ENCODE measurements around the gene OR6N2.

OR6N2 gene

DNA sequence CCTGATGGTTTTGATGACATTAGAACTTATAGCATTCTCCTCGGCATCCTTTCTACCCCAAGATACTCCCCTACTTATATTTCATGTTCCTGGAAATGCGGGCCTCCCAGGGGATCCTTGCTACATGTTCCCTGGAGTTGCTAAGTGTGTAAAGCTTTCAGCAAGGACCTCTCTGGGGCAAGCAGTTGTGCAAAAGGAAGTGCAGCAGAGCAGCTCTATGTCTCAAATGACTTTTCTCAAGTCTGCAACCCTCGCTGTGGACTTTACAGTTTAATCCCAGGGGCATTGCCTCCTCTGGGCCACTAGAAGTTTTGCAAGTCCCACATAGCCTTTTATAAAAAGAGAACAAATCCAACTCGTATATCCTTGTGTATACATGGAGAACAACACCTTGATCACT is 29.3 kb upstream of the OR6N2 start:
- no peak overlapping the region for H3K9ac ChIP-seq
- H3K4me1 ChIP-seq = peaks cover 19% of the 10 kb centered on the region
- no peaks in the 10 kb centered on the region for H3K9me3 ChIP-seq
- no peak overlapping the region for H3K4me3 ChIP-seq
- H3K27me3 ChIP-seq = no peaks in the 10 kb centered on the region
- TF ChIP-seq Cebpa-rat (IDR thresholded peaks at IDR 0.05) = no peak
- peak overlapping the region; percentile 17; the same call in 1 of the 2 replicates for H3K4me2 ChIP-seq
- H3K36me3 ChIP-seq = no peaks in the 10 kb centered on the region
- no peak overlapping the region for H3K27ac ChIP-seq
- no peaks in the 10 kb centered on the region for H4K20me1 ChIP-seq

DNA sequence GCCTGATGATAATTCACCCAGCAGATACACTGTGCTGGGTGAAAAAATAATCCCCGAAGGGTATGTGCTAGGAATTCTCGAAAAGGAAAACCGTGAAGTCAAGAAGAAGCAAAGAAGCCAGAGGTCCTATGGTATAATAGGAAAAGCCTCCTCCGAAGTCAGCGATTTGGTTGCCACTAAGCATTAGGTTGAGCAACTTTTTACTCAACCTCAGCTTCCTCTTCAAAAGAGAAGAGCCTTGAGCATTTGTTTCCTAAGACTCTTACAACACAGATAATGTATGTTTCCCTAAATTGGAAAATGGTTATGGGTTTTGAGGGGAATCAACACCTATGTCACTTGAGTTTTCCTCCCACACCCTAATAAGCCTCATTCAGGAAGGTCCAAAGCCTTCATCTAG is 28.9 kb upstream of the OR6N2 start:
- H3K27ac ChIP-seq = no peak overlapping the region
- H3K9ac ChIP-seq = no peak overlapping the region
- no peaks in the 10 kb centered on the region for H3K36me3 ChIP-seq
- no peak overlapping the region for H3K4me3 ChIP-seq
- TF ChIP-seq Cebpa-rat (IDR thresholded peaks at IDR 0.05) = no peak
- no peaks in the 10 kb centered on the region for H3K27me3 ChIP-seq
- no peaks in the 10 kb centered on the region for H3K9me3 ChIP-seq
- no peaks in the 10 kb centered on the region for H4K20me1 ChIP-seq
- H3K4me2 ChIP-seq = peak overlapping the region; percentile 17; the same call in 1 of the 2 replicates
- peaks cover 19% of the 10 kb centered on the region for H3K4me1 ChIP-seq

DNA sequence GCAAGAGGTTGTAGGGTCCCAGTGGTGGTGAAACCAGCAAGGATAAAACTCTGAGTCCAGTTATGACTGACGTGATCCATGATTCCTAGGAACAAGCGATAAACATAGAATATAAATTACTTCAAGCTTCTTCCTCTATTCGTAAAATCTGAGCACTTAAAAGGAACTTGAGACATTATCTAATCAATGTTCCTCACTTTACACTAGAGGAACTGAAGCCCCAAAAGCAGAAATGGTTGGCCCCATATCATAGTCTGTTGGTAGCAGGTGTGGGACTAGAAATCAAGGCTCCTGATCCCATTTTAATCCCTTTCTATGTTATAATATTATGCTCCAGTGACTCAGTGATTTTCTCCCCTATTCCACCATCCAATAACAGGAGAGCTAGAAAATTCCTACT is 28.3 kb upstream of the OR6N2 start:
- Histone ChIP-seq H4K20me1 (no peaks in the 10 kb centered on the region), H3K27ac (no peak overlapping the region), H3K27me3 (no peaks in the 10 kb centered on the region), H3K9ac (no peak overlapping the region), H3K9me3 (no peaks in the 10 kb centered on the region), H3K4me1 (peaks cover 19% of the 10 kb centered on the region), H3K4me2 (no peak overlapping the region), H3K4me3 (no peak overlapping the region), H3K36me3 (no peaks in the 10 kb centered on the region)
- TF ChIP-seq Cebpa-rat (IDR thresholded peaks at IDR 0.05) = no peak

DNA sequence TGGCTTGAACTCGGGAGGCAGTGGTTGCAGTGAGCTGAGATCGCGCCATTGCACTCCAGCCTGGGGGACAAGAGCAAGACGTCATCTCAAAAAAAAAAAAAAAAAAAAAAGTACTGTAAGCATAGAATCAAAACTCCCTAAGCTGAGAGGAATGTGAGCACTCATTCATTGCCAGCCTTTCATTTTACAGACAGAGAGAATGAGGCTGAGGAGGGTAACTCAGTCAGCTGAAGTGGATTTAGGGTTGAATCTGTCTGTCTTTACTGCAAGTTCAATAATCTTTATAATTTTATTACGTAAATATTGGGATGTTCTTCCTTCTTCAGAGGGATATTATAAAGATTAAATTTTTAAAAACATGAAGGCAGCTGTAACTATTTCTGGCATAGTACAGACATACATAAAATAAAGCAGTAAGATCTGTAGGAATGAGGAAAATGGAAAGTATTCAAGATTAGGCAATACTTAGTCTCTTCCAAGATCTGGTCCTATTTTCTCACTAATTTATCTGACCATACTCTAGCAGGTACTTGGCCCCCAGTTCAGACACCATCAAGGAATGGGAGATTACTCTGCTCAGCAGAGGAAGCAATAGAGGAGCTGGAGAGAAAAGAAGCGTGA is 26.0 kb upstream of the OR6N2 start:
- Histone ChIP-seq H3K9me3 (no peaks in the 10 kb centered on the region), H3K9ac (no peak overlapping the region), H3K27ac (no peak overlapping the region), H3K27me3 (no peaks in the 10 kb centered on the region), H3K4me3 (no peak overlapping the region), H4K20me1 (no peaks in the 10 kb centered on the region), H3K4me1 (peaks cover 9% of the 10 kb centered on the region), H3K36me3 (no peaks in the 10 kb centered on the region), H3K4me2 (no peak overlapping the region)
- no peak for TF ChIP-seq Cebpa-rat (IDR thresholded peaks at IDR 0.05)

DNA sequence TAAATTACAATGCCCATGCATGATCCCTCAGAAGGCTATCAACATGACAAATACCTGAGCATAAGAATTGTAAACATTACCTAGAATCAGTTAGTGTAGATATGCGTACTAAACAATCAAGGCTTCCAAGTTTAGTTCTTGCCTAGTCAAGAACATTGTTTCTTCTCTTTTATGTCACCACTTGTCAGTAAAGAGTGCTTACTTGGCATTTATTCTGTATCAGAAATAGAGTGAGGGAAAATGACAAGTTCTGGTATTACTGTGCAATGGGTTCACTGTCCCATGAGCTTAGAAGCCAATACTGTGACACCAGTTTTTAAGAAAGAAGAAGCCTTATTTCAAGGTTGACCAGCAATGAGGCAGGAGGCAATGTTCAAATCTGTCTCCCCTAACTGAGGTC is 22.7 kb upstream of the OR6N2 start:
- Histone ChIP-seq H3K9ac (no peak overlapping the region), H3K4me1 (no peaks in the 10 kb centered on the region), H3K9me3 (no peaks in the 10 kb centered on the region), H3K36me3 (no peaks in the 10 kb centered on the region), H3K27ac (no peak overlapping the region), H4K20me1 (no peaks in the 10 kb centered on the region), H3K4me2 (no peak overlapping the region), H3K4me3 (no peak overlapping the region), H3K27me3 (no peaks in the 10 kb centered on the region)
- TF ChIP-seq Cebpa-rat (IDR thresholded peaks at IDR 0.05) = no peak

DNA sequence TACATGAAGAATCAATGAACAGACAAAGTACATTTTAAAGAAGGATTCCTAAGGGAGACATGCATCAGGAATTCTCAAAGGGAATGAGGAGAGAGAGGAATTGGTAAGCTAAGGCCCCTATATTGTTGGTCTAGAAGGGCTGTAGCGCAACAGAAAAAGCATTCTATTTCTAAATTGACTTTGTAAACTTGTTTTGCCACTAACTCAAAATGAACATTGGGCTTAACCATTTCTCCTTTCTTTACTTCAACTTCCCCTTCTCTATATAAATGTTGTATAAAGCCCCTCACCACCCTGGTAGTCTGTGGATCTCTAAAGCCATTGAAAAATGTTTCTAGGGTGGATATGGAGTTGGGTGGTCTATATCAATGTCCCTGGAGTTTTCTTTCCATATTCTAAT is 20.4 kb upstream of the OR6N2 start:
- Histone ChIP-seq H3K9me3 (no peaks in the 10 kb centered on the region), H3K4me3 (no peak overlapping the region), H4K20me1 (no peaks in the 10 kb centered on the region), H3K27ac (no peak overlapping the region), H3K9ac (no peak overlapping the region), H3K4me2 (no peak overlapping the region), H3K36me3 (no peaks in the 10 kb centered on the region), H3K4me1 (no peaks in the 10 kb centered on the region), H3K27me3 (no peaks in the 10 kb centered on the region)
- no peak for TF ChIP-seq Cebpa-rat (IDR thresholded peaks at IDR 0.05)

DNA sequence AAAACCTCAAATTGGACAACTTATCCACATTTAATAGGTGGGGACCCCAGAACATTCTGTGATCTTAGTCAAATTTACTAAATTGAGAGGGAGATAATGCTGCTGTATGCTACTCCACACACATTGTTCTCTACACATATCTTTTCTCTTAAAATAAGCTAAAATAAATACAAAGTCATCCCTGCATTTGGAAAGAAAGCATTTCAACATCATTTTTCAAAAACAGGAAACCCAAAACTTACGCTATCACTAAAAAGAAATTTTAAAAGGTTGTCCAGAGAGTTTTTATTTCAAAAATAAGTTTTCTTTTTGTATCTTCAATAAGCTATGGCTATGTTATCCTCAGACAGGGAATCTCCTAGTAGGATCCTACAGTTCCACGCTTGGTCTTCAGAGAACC is 19.5 kb upstream of the OR6N2 start:
- Histone ChIP-seq H3K27me3 (no peaks in the 10 kb centered on the region), H3K4me3 (no peak overlapping the region), H3K4me1 (no peaks in the 10 kb centered on the region), H3K36me3 (no peaks in the 10 kb centered on the region), H3K9ac (no peak overlapping the region), H3K9me3 (no peaks in the 10 kb centered on the region), H4K20me1 (no peaks in the 10 kb centered on the region), H3K27ac (no peak overlapping the region), H3K4me2 (no peak overlapping the region)
- TF ChIP-seq Cebpa-rat (IDR thresholded peaks at IDR 0.05) = no peak

DNA sequence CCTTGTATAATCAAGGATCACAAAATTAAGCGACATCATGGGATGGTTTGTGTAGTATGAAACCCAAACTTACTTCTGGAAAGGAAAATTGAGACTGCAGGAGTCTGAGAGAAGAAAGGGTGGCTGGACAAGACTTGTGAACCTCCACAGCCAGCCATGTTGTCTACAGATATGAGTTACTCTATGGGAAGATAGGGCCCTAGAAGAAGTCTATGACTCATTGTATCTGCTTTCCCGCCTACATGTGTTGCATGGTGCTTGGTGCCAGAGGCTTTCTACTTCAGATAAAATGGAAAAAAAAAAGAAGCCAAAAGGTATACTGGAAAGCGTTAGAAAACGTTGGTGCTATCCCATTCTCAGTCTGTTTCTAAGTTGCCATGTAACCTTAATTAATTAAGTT is 18.7 kb upstream of the OR6N2 start:
- H3K36me3 ChIP-seq = no peaks in the 10 kb centered on the region
- no peaks in the 10 kb centered on the region for H4K20me1 ChIP-seq
- no peaks in the 10 kb centered on the region for H3K27me3 ChIP-seq
- TF ChIP-seq Cebpa-rat (IDR thresholded peaks at IDR 0.05) = no peak
- H3K4me2 ChIP-seq = no peak overlapping the region
- H3K9me3 ChIP-seq = no peaks in the 10 kb centered on the region
- no peak overlapping the region for H3K4me3 ChIP-seq
- no peaks in the 10 kb centered on the region for H3K4me1 ChIP-seq
- no peak overlapping the region for H3K9ac ChIP-seq
- H3K27ac ChIP-seq = no peak overlapping the region

DNA sequence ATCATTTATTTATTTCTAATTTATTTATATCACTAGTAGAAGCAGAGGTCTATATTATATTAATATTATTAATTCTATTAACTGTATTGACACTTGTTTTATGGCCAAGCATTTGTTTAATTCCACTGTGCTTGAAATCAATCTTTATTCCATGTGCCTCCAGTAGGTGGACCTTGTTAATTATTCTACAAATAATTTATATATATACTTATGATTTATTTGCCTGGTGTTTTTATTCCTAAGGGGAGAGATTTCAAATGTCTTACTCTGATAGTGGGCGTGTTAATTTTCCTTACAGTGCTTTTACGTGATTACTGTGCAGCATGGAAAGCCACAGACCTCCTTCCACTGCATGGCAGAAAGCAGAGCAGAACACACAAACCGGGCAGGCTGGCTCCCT is 17.5 kb upstream of the OR6N2 start:
- Histone ChIP-seq H3K4me2 (no peak overlapping the region), H4K20me1 (no peaks in the 10 kb centered on the region), H3K27me3 (no peaks in the 10 kb centered on the region), H3K36me3 (no peaks in the 10 kb centered on the region), H3K4me3 (no peak overlapping the region), H3K9me3 (no peaks in the 10 kb centered on the region), H3K4me1 (no peaks in the 10 kb centered on the region), H3K27ac (no peak overlapping the region), H3K9ac (no peak overlapping the region)
- no peak for TF ChIP-seq Cebpa-rat (IDR thresholded peaks at IDR 0.05)

DNA sequence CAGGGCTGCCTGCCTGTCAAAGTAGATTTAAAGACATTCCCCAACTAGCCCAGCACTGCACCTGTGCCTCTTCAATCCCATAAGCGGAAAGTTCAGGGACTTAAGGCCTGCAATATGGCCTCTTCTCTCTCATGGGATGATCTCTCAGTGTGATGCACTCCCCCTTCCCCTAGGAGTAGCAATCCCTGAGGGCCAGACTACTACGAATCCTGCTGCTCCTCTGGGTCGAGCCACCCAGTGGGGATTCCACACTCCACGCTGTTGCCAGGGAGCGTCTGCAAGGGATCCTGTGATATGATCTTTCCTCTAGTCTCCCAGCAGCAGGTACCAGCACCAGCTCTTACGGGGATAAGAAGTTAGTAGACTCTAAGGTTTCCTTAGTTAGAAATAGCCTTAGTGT is 13.2 kb upstream of the OR6N2 start:
- Histone ChIP-seq H4K20me1 (no peaks in the 10 kb centered on the region), H3K36me3 (no peaks in the 10 kb centered on the region), H3K27ac (no peak overlapping the region), H3K27me3 (no peaks in the 10 kb centered on the region), H3K4me1 (no peaks in the 10 kb centered on the region), H3K9ac (no peak overlapping the region), H3K4me2 (no peak overlapping the region), H3K9me3 (no peaks in the 10 kb centered on the region), H3K4me3 (no peak overlapping the region)
- TF ChIP-seq Cebpa-rat (IDR thresholded peaks at IDR 0.05) = no peak

DNA sequence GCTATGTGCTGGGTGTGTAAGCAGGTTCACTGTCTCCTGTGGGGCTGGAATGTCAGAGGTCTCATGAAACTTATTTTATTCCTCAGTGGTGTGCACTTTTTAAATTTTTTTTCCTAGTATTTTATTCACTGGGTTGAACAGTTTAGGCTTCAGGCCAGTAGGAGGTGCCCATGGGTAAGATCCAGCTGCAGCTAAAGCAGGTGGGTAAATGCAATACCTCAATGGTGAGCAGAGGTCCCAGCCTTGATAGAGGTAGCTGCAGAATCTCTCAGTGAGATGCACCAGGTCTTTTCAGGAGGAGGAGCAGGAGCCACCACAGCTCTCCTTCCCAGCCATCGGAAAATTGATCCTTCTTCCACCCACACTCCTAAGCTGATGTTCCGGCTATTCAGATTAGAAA is 12.6 kb upstream of the OR6N2 start:
- H3K36me3 ChIP-seq = no peaks in the 10 kb centered on the region
- no peak overlapping the region for H3K9ac ChIP-seq

More for the DNA sequence above, 12.6 kb upstream of the OR6N2 start:
- no peaks in the 10 kb centered on the region for H3K4me1 ChIP-seq
- H4K20me1 ChIP-seq = no peaks in the 10 kb centered on the region
- no peak overlapping the region for H3K4me3 ChIP-seq
- no peaks in the 10 kb centered on the region for H3K27me3 ChIP-seq
- TF ChIP-seq Cebpa-rat (IDR thresholded peaks at IDR 0.05) = no peak
- H3K27ac ChIP-seq = no peak overlapping the region
- H3K9me3 ChIP-seq = no peaks in the 10 kb centered on the region
- no peak overlapping the region for H3K4me2 ChIP-seq
